H9 (cell line): ENCODE measurements around the gene FICD. TPM values are rescaled to one million over a fixed set of nuclear protein-coding genes. Genes with fewer than 3 reads are reported as not detected.

Experiments
- DNase-seq: peaks from one replicate; pipeline ENCODE4 v3.0.0-alpha.2; 2017
- H2AFZ ChIP-seq: one replicate; pipeline ENCODE4 v1.6.1; 2013; ENCODE audit warnings: mild to moderate bottlenecking, low read length, control low read depth, moderate library complexity
- H2AK5ac ChIP-seq: 2 replicates; pipeline ENCODE4 v1.6.1; 2013; ENCODE audit warnings: low read length, control low read depth, mixed read lengths; ENCODE audit not compliant: insufficient read length
- H2BK120ac ChIP-seq: one replicate; pipeline ENCODE4 v1.6.1; 2013; ENCODE audit warnings: low read depth, mild to moderate bottlenecking, low read length, control low read depth, inconsistent platforms; ENCODE audit not compliant: poor library complexity, severe bottlenecking
- H2BK12ac ChIP-seq: 2 replicates; pipeline ENCODE4 v1.6.1; 2013; ENCODE audit warnings: low read length, control low read depth, mixed read lengths, low read depth; ENCODE audit not compliant: insufficient read length
- H2BK15ac ChIP-seq: 2 replicates; pipeline ENCODE4 v1.6.1; 2013; ENCODE audit warnings: low read depth, low read length, control low read depth
- H2BK20ac ChIP-seq: one replicate; pipeline ENCODE4 v1.6.1; 2013; ENCODE audit warnings: low read depth, mild to moderate bottlenecking, low read length, control low read depth, inconsistent platforms; ENCODE audit not compliant: poor library complexity, severe bottlenecking
- H2BK5ac ChIP-seq: 2 replicates; pipeline ENCODE4 v1.6.1; 2013; ENCODE audit warnings: low read length, control low read depth, mixed read lengths; ENCODE audit not compliant: insufficient read length
- H3K14ac ChIP-seq: 2 replicates; pipeline ENCODE4 v1.6.1; 2013; ENCODE audit warnings: low read length, control low read depth; ENCODE audit not compliant: insufficient read depth
- H3K18ac ChIP-seq: 2 replicates; pipeline ENCODE4 v1.6.1; 2013; ENCODE audit warnings: low read depth, mild to moderate bottlenecking, mixed read lengths, low read length, control low read depth; ENCODE audit not compliant: insufficient read length
- H3K23ac ChIP-seq: 2 replicates; pipeline ENCODE4 v1.6.1; 2013; ENCODE audit warnings: low read length, control low read depth, mixed read lengths, low read depth; ENCODE audit not compliant: insufficient read length
- H3K23me2 ChIP-seq: 2 replicates; pipeline ENCODE4 v1.6.1; 2013; ENCODE audit warnings: low read depth, mild to moderate bottlenecking, mixed read lengths, low read length, control low read depth; ENCODE audit not compliant: insufficient read length, poor library complexity, severe bottlenecking
- H3K27ac ChIP-seq: 2 replicates; pipeline ENCODE4 v1.5.1; 2013; ENCODE audit warnings: low read length, control low read depth, mixed read lengths, low read depth; ENCODE audit not compliant: insufficient read length
- H3K27me3 ChIP-seq: 2 replicates; pipeline ENCODE4 v1.6.1; 2013; ENCODE audit warnings: low read length, control low read depth, inconsistent platforms; ENCODE audit not compliant: insufficient read depth
- H3K4ac ChIP-seq: 2 replicates; pipeline ENCODE4 v1.6.1; 2013; ENCODE audit warnings: low read depth, mild to moderate bottlenecking, control low read depth, inconsistent platforms, low read length, moderate library complexity
- H3K4me1 ChIP-seq: 2 replicates; pipeline ENCODE4 v1.6.1; 2013; ENCODE audit warnings: low read length, control low read depth, inconsistent platforms; ENCODE audit not compliant: insufficient read depth
- H3K4me2 ChIP-seq: 2 replicates; pipeline ENCODE4 v1.6.1; 2013; ENCODE audit warnings: low read length, control low read depth, mixed read lengths; ENCODE audit not compliant: insufficient read length, insufficient read depth
- H3K56ac ChIP-seq: 2 replicates; pipeline ENCODE4 v1.6.1; 2013; ENCODE audit warnings: low read depth, mild to moderate bottlenecking, mixed read lengths, low read length, control low read depth; ENCODE audit not compliant: insufficient read length
- H3K79me1 ChIP-seq: 2 replicates; pipeline ENCODE4 v1.6.1; 2013; ENCODE audit warnings: low read depth, mild to moderate bottlenecking, moderate library complexity, low read length, control low read depth, inconsistent platforms; ENCODE audit not compliant: insufficient read depth, poor library complexity, severe bottlenecking
- H3K79me2 ChIP-seq: 2 replicates; pipeline ENCODE4 v1.6.1; 2013; ENCODE audit warnings: low read length, control low read depth, inconsistent platforms; ENCODE audit not compliant: insufficient read depth
- H3K9ac ChIP-seq: 2 replicates; pipeline ENCODE4 v1.6.1; 2013; ENCODE audit warnings: low read length, control low read depth, mixed read lengths; ENCODE audit not compliant: insufficient read length; ENCODE audit errors: extremely low read depth
- H3K9me3 ChIP-seq: one replicate; pipeline ENCODE4 v1.6.1; 2013; ENCODE audit warnings: low read depth, low read length, inconsistent platforms; ENCODE audit not compliant: control insufficient read depth
- H3T11ph ChIP-seq: one replicate; pipeline ENCODE4 v1.6.1; 2013; ENCODE audit warnings: mild to moderate bottlenecking, low read length, control low read depth, inconsistent platforms
- H4K20me1 ChIP-seq: one replicate; pipeline ENCODE4 v1.6.1; 2013; ENCODE audit not compliant: control insufficient read depth, insufficient read length, insufficient read depth
- H4K5ac ChIP-seq: 2 replicates; pipeline ENCODE4 v1.6.1; 2013; ENCODE audit warnings: low read depth, mild to moderate bottlenecking, mixed read lengths, low read length, control low read depth; ENCODE audit not compliant: insufficient read length
- H4K8ac ChIP-seq: replicated peaks from 2 replicates; pipeline ENCODE4 v1.6.1; 2013; ENCODE audit warnings: low read length, control low read depth, mixed read lengths, low read depth; ENCODE audit not compliant: insufficient read length
- H4K91ac ChIP-seq: 2 replicates; pipeline ENCODE4 v1.6.1; 2013; ENCODE audit warnings: low read depth, mild to moderate bottlenecking, moderate library complexity, mixed read lengths, low read length, control low read depth; ENCODE audit not compliant: insufficient read length
- H3K27ac Mint-ChIP-seq, 3 experiments: 2 replicates in 2 of 3; 3 replicates in 1 of 3; pipeline ENCODE4 v1.8.0; 2020 to 2021; ENCODE audit warnings: mixed read lengths in 3 of 3, mild to moderate bottlenecking in 1 of 3, moderate library complexity in 1 of 3
- H3K27me3 Mint-ChIP-seq: 2 replicates; pipeline ENCODE4 v1.8.0; 2021; ENCODE audit warnings: low read depth, mild to moderate bottlenecking, moderate library complexity, mixed read lengths
- H3K36me3 Mint-ChIP-seq, 3 experiments: 2 replicates in 2 of 3; 3 replicates in 1 of 3; pipeline ENCODE4 v1.8.0; 2020 to 2021; ENCODE audit warnings: low read depth in 3 of 3, mixed read lengths in 3 of 3; ENCODE audit not compliant: insufficient read depth in 1 of 3
- H3K4me1 Mint-ChIP-seq, 2 experiments: 2 replicates each; pipeline ENCODE4 v1.8.0; 2020; ENCODE audit warnings: mixed read lengths in 2 of 2
- H3K4me3 Mint-ChIP-seq, 2 experiments: 2 replicates in 1 of 2; 3 replicates in 1 of 2; pipeline ENCODE4 v1.8.0; 2020 to 2021; ENCODE audit warnings: mild to moderate bottlenecking in 2 of 2, mixed read lengths in 2 of 2, moderate library complexity in 1 of 2
- H3K9me3 Mint-ChIP-seq, 2 experiments: 2 replicates in 1 of 2; 3 replicates in 1 of 2; pipeline ENCODE4 v1.8.0; 2020; ENCODE audit warnings: mild to moderate bottlenecking in 2 of 2, mixed read lengths in 2 of 2, moderate library complexity in 1 of 2
- CTCF ChIP-seq: fragments of 200-600 bp; sonication (generic); conservative IDR thresholded peaks from 3 replicates; pipeline ENCODE4 v1.8.0; 2021; ENCODE audit warnings: antibody characterized with exemption, mild to moderate bottlenecking
- WGBS: extraction: QIAGEN DNeasy Blood & Tissue Kit; methylation state at CpG from one replicate; pipeline ENCODE4 v1.1.7; 2013; ENCODE audit warnings: missing lambda C conversion rate, low lambda C conversion rate, mixed read lengths; ENCODE audit not compliant: insufficient read length; ENCODE audit errors: extremely low coverage; 5-methylcytosine and 5-hydroxymethylcytosine counted together
- total RNA-seq: library from RNA; stranded (reverse); gene quantifications from 2 replicates; pipeline ENCODE4 v1.2.1, GENCODE V29; 2021

FICD gene
- total RNA-seq, 1 experiment from 2014 or later: 5.1 TPM

- no peak overlapping the region for H2AFZ ChIP-seq
- no peak overlapping the region for H4K8ac ChIP-seq
- no peak overlapping the region for H3K9ac ChIP-seq
- H3K79me2 ChIP-seq: no peaks in the 10 kb centered on the region
- H4K91ac ChIP-seq: no peak overlapping the region
- H3K23me2 ChIP-seq: no peaks in the 10 kb centered on the region
- no peak overlapping the region for H3T11ph ChIP-seq
- Mint-ChIP-seq H3K27me3 (peaks cover 10% of the 10 kb centered on the region), H3K4me3 (no peak overlapping the region), H3K4me1 (peaks cover 11 to 12% of the 10 kb centered on the region in 2 experiments), H3K9me3 (peaks cover 9 to 12% of the 10 kb centered on the region in 2 experiments), H3K36me3 (peaks cover 2 to 6% (median 3%) of the 10 kb centered on the region in 3 experiments; a peak in 1 of 7 replicates), H3K27ac (no peak overlapping the region)
- no peak for DNase-seq
- H3K18ac ChIP-seq: no peak overlapping the region
- H3K4ac ChIP-seq: no peak overlapping the region
- no peak overlapping the region for H2BK5ac ChIP-seq
- H3K23ac ChIP-seq: no peak overlapping the region
- H3K4me2 ChIP-seq: no peak overlapping the region
- no peak overlapping the region for H3K14ac ChIP-seq
- no peak overlapping the region for H2AK5ac ChIP-seq
- H2BK20ac ChIP-seq: no peak overlapping the region
- no peak overlapping the region for H2BK12ac ChIP-seq
- no peaks in the 10 kb centered on the region for H3K9me3 ChIP-seq
- no peak overlapping the region for H4K5ac ChIP-seq
- no peak overlapping the region for H3K56ac ChIP-seq
- H3K27ac ChIP-seq: no peak overlapping the region
- TF ChIP-seq CTCF: no peak
- no CpG with 5 or more reads among the region's 11 CpGs for WGBS
- H2BK120ac ChIP-seq: no peak overlapping the region
- no peaks in the 10 kb centered on the region for H3K79me1 ChIP-seq
- H3K4me1 ChIP-seq: 0 out of 2 replicates have a peak, but pooled peaks cover 2% of the 10 kb centered on the region
- H4K20me1 ChIP-seq: no peaks in the 10 kb centered on the region
- no peak overlapping the region for H2BK15ac ChIP-seq
- no peaks in the 10 kb centered on the region for H3K27me3 ChIP-seq
Measured at GRCh38 chr12:108482717-108483212, 32.3 kb upstream of the FICD start.
